Naive thymus-derived CD4-positive, alpha-beta T cell (primary cell): ENCODE data around the gene SVOPL. TPM values are rescaled to one million over a fixed set of nuclear protein-coding genes. Genes with fewer than 3 reads are reported as not detected.

Experiments
- ATAC-seq: fragments of 150-1000 bp; cut with Tn5 transposase; 2 replicates; pipeline ENCODE4 v1.10.0; 2021; ENCODE audit warnings: mild to moderate bottlenecking, moderate library complexity
- CTCF ChIA-PET: fragments of 350-600 bp; sonication (Branson Sonifier 250); formaldehyde crosslinking; loops from one replicate; lab custom pipeline; 2021; ENCODE audit warnings: antibody characterized with exemption; lab: Charles Lee
- POLR2A ChIA-PET: fragments of 350-600 bp; sonication (Branson Sonifier 250); formaldehyde crosslinking; loops from one replicate; lab custom pipeline; 2021; ENCODE audit warnings: antibody characterized with exemption, inconsistent platforms; lab: Charles Lee
- DNase-seq, 9 donors: peaks; one replicate each; pipeline versions ENCODE4 v3.0.0 to v3.0.0-alpha.2; 2020 to 2022; ENCODE audit warnings: mixed read lengths in 1 of 9
- H3K27ac ChIP-seq: one replicate; pipeline ENCODE4 v1.7.0; 2013; ENCODE audit warnings: mild to moderate bottlenecking, low read depth, low read length, moderate library complexity
- H3K27me3 ChIP-seq, 2 donors: one replicate each; pipeline ENCODE4 v1.7.0; 2013; ENCODE audit warnings: low read length in 2 of 2, mild to moderate bottlenecking in 2 of 2, moderate library complexity in 2 of 2; ENCODE audit not compliant: control insufficient read depth in 2 of 2, insufficient read depth in 2 of 2
- H3K36me3 ChIP-seq, 3 experiments: 1 replicate in 2 of 3; 2 replicates in 1 of 3; pipeline ENCODE4 v1.7.0; 2013; ENCODE audit warnings: low read length in 3 of 3, mild to moderate bottlenecking in 3 of 3, moderate library complexity in 1 of 3; ENCODE audit not compliant: insufficient read depth in 3 of 3, control insufficient read depth in 2 of 3
- H3K4me1 ChIP-seq, 2 donors: one replicate each; pipeline ENCODE4 v1.7.0; 2013; ENCODE audit warnings: low read length in 2 of 2, mild to moderate bottlenecking in 2 of 2, moderate library complexity in 1 of 2; ENCODE audit not compliant: control insufficient read depth in 2 of 2, insufficient read depth in 2 of 2
- H3K4me3 ChIP-seq: 2 replicates; pipeline ENCODE4 v1.7.0; 2013; ENCODE audit warnings: mild to moderate bottlenecking, low read length
- H3K9me3 ChIP-seq, 3 experiments: 1 replicate in 2 of 3; 2 replicates in 1 of 3; pipeline ENCODE4 v1.7.0; 2013; ENCODE audit warnings: low read length in 3 of 3; ENCODE audit not compliant: control insufficient read depth in 2 of 3
- H3K27ac Mint-ChIP-seq, 9 donors: one replicate each; pipeline ENCODE4 v1.8.0; 2020 to 2022; ENCODE audit warnings: mixed read lengths in 9 of 9, mild to moderate bottlenecking in 8 of 9, moderate library complexity in 5 of 9, inconsistent platforms in 2 of 9
- H3K27me3 Mint-ChIP-seq, 5 donors: one replicate each; pipeline ENCODE4 v1.8.0; 2021 to 2022; ENCODE audit warnings: mixed read lengths in 5 of 5, mild to moderate bottlenecking in 1 of 5
- H3K36me3 Mint-ChIP-seq, 5 donors: one replicate each; pipeline ENCODE4 v1.8.0; 2020 to 2022; ENCODE audit warnings: mixed read lengths in 5 of 5, mild to moderate bottlenecking in 3 of 5, inconsistent platforms in 1 of 5
- H3K4me1 Mint-ChIP-seq, 7 donors: one replicate each; pipeline ENCODE4 v1.8.0; 2020 to 2022; ENCODE audit warnings: mixed read lengths in 7 of 7, mild to moderate bottlenecking in 3 of 7, inconsistent platforms in 1 of 7
- H3K4me3 Mint-ChIP-seq, 10 donors: one replicate each; pipeline ENCODE4 v1.8.0; 2020 to 2022; ENCODE audit warnings: mild to moderate bottlenecking in 10 of 10, mixed read lengths in 10 of 10, moderate library complexity in 6 of 10, inconsistent platforms in 2 of 10
- H3K9me3 Mint-ChIP-seq, 11 donors: one replicate each; pipeline ENCODE4 v1.8.0; 2020 to 2022; ENCODE audit warnings: mixed read lengths in 11 of 11, mild to moderate bottlenecking in 4 of 11, inconsistent platforms in 1 of 11, moderate library complexity in 1 of 11
- intact Hi-C, 2 donors: fragments of 100-400 bp; cut with micrococcal nuclease; formaldehyde crosslinking; loops; one replicate each; pipeline ENCODE4 v1.15.1; 2023
- polyA plus RNA-seq, 2 donors: library from polyadenylated mRNA; unstranded; fragments of 300-500 nt; fragmentation: Illumina TruSeq; gene quantifications; one replicate each; pipeline ENCODE4 v1.2.3, GENCODE V29; 2021
- total RNA-seq, 6 experiments: library from RNA in 5 of 6; stranded (reverse) in 5 of 6; gene quantifications; 1 replicate in 5 of 6; 2 replicates in 1 of 6; pipeline ENCODE4 v1.2.3 and lab custom pipeline; 2021 to 2026

The SVOPL gene
- total RNA-seq = under 1 TPM in 1 of 5 experiments, not detected in 4; 0.74 TPM
- under 1 TPM; 0.47 to 0.64 TPM for polyA plus RNA-seq
- total RNA-seq (lab: John Stamatoyannopoulos, UW) = not detected

GRCh38 chr7:138700857-138701536, at the start of gene SVOPL:
SVOPL (minus strand) TSS chr7:138701362; CDS start chr7:138679045, 22,317 bp downstream.
- Mint-ChIP-seq H3K4me1 (peaks cover 0 to 2% (median 0%) of the 10 kb centered on the region in 7 donors), H3K4me3 (no peak within 1 kb of the TSS)

GRCh38 chr7:138750473-138750872, 49.3 kb upstream of the SVOPL start:
- no peak overlapping the region for H3K27ac ChIP-seq
- H3K27me3 Mint-ChIP-seq = peaks cover 0 to 4% (median 0%) of the 10 kb centered on the region in 5 donors
- peak overlapping the region in 8 of 9 donors; percentile 57 to 99 (median 95) for H3K27ac Mint-ChIP-seq
- H3K4me1 Mint-ChIP-seq = peaks cover 34 to 69% (median 57%) of the 10 kb centered on the region in 7 donors
- DNase-seq (no peak), ATAC-seq (no peak)
- H3K4me1 ChIP-seq = peaks cover 22 to 25% of the 10 kb centered on the region in 2 donors
- H3K36me3 Mint-ChIP-seq = peaks cover 0 to 2% (median 0%) of the 10 kb centered on the region in 5 donors
- H3K4me3 Mint-ChIP-seq = no peak overlapping the region
- no peaks in the 10 kb centered on the region for H3K27me3 ChIP-seq
- H3K4me3 ChIP-seq = no peak overlapping the region
- H3K36me3 ChIP-seq = no peaks in the 10 kb centered on the region
- intact Hi-C loops = loop anchor here (5.0 to 10.0 kb wide), 10 partner anchors 62 to 1727 kb away; partner anchors contain the start of genes CREB3L2 (in 1 of the 2), MKRN1 (in 1 of the 2) and UBN2 (in 1 of the 2)
- H3K9me3 Mint-ChIP-seq = peaks cover 0 to 7% (median 0%) of the 10 kb centered on the region in 11 donors
- ChIA-PET CTCF (interaction anchor here (0.6 to 2.4 kb wide), 2 partner anchors 12 to 584 kb away, joined by 3 to 9 read pairs; no protein-coding TSS in a partner anchor), POLR2A (no interaction called here)
- H3K9me3 ChIP-seq = no peaks in the 10 kb centered on the region

More at GRCh38 chr7:138700857-138701536, at the start of gene SVOPL:
- H3K4me3 ChIP-seq = no peak within 1 kb of the TSS
- H3K27me3 Mint-ChIP-seq = peaks cover 0 to 9% (median 0%) of the 10 kb centered on the region in 5 donors
- DNase-seq (no peak), ATAC-seq (no peak)
- no peaks in the 10 kb centered on the region for H3K36me3 ChIP-seq
- H3K4me1 ChIP-seq = no peaks in the 10 kb centered on the region
- H3K9me3 Mint-ChIP-seq = no peaks in the 10 kb centered on the region
- H3K27ac Mint-ChIP-seq = peak within 1 kb of the TSS in 1 of 9 donors; percentile 13
- no peaks in the 10 kb centered on the region for H3K9me3 ChIP-seq
- no peak within 1 kb of the TSS for H3K27ac ChIP-seq
- no peaks in the 10 kb centered on the region for H3K27me3 ChIP-seq
- H3K36me3 Mint-ChIP-seq = no peaks in the 10 kb centered on the region
- ChIA-PET POLR2A (interaction anchor here (0.6 kb wide), 1 partner anchor 344 kb away, joined by 3 read pairs; no protein-coding TSS in a partner anchor), CTCF (no interaction called here)
- intact Hi-C loops = no loop called here

- H3K27ac ChIP-seq = no peak overlapping the region
- H3K27me3 ChIP-seq = no peaks in the 10 kb centered on the region
- H3K9me3 ChIP-seq = no peaks in the 10 kb centered on the region
- DNase-seq = no peak
- ATAC-seq = no peak
- CTCF ChIA-PET = interaction anchor here (1.3 to 2.4 kb wide), 2 partner anchors 11 to 20 kb away, joined by 3 to 9 read pairs; no protein-coding TSS in a partner anchor
- peaks cover 34 to 69% (median 61%) of the 10 kb centered on the region in 7 donors for H3K4me1 Mint-ChIP-seq
- H3K36me3 Mint-ChIP-seq = peaks cover 0 to 2% (median 0%) of the 10 kb centered on the region in 5 donors
- peak overlapping the region; percentile 7 to 99 (median 93) for H3K27ac Mint-ChIP-seq
- intact Hi-C loops = loop anchor here (5.0 to 10.0 kb wide), 10 partner anchors 62 to 1727 kb away; partner anchors contain the start of genes CREB3L2 (in 1 of the 2), MKRN1 (in 1 of the 2) and UBN2 (in 1 of the 2)
- H3K4me1 ChIP-seq = peaks cover 22 to 25% of the 10 kb centered on the region in 2 donors
- POLR2A ChIA-PET = no interaction called here
- peak overlapping the region in 2 of 10 donors; percentile 0 to 62 for H3K4me3 Mint-ChIP-seq
- no peak overlapping the region for H3K4me3 ChIP-seq
- H3K36me3 ChIP-seq = no peaks in the 10 kb centered on the region
- peaks cover 0 to 4% (median 0%) of the 10 kb centered on the region in 5 donors for H3K27me3 Mint-ChIP-seq
- H3K9me3 Mint-ChIP-seq = peaks cover 0 to 7% (median 0%) of the 10 kb centered on the region in 11 donors
Observed at GRCh38 chr7:138749960-138750359, 48.8 kb upstream of the SVOPL start.

GRCh38 chr7:138748666-138749065, 47.5 kb upstream of the SVOPL start:
- no peak overlapping the region for H3K4me3 Mint-ChIP-seq
- intact Hi-C loops = no loop called here

GRCh38 chr7:138746073-138746472, 44.9 kb upstream of the SVOPL start:
- H3K36me3 ChIP-seq = no peaks in the 10 kb centered on the region
- H3K4me1 Mint-ChIP-seq = peaks cover 16 to 40% (median 35%) of the 10 kb centered on the region in 7 donors
- peaks cover 0 to 3% (median 0%) of the 10 kb centered on the region in 11 donors for H3K9me3 Mint-ChIP-seq
- peaks cover 0 to 2% (median 0%) of the 10 kb centered on the region in 5 donors for H3K27me3 Mint-ChIP-seq
- no peak overlapping the region for H3K4me3 ChIP-seq
- DNase-seq (no peak), ATAC-seq (no peak)
- no peak overlapping the region for H3K27ac Mint-ChIP-seq
- POLR2A ChIA-PET = interaction anchor here (0.6 kb wide), 1 partner anchor 1659 kb away, joined by 3 read pairs; no protein-coding TSS in a partner anchor
- CTCF ChIA-PET = no interaction called here
- no peaks in the 10 kb centered on the region for H3K9me3 ChIP-seq
- H3K36me3 Mint-ChIP-seq = no peaks in the 10 kb centered on the region
- peak overlapping the region in 1 of 10 donors; percentile 12 for H3K4me3 Mint-ChIP-seq
- intact Hi-C loops = no loop called here
- peaks cover 0 to 4% of the 10 kb centered on the region in 2 donors for H3K4me1 ChIP-seq
- no peak overlapping the region for H3K27ac ChIP-seq
- H3K27me3 ChIP-seq = no peaks in the 10 kb centered on the region

More at GRCh38 chr7:138748666-138749065, 47.5 kb upstream of the SVOPL start:
- H3K27me3 Mint-ChIP-seq = peaks cover 0 to 4% (median 0%) of the 10 kb centered on the region in 5 donors
- ATAC-seq = no peak
- H3K27ac Mint-ChIP-seq = peak overlapping the region in 7 of 9 donors; percentile 33 to 99 (median 93)
- no peak for DNase-seq
- no peak overlapping the region for H3K27ac ChIP-seq
- H3K27me3 ChIP-seq = no peaks in the 10 kb centered on the region
- H3K4me1 Mint-ChIP-seq = peaks cover 30 to 66% (median 58%) of the 10 kb centered on the region in 7 donors
- ChIA-PET POLR2A (no interaction called here), CTCF (interaction anchor here (1.1 to 1.3 kb wide), 3 partner anchors 10 to 283 kb away, joined by 3 to 6 read pairs (median 4); no protein-coding TSS in a partner anchor)
- peaks cover 19 to 22% of the 10 kb centered on the region in 2 donors for H3K4me1 ChIP-seq
- H3K36me3 Mint-ChIP-seq = peaks cover 0 to 2% (median 0%) of the 10 kb centered on the region in 5 donors
- H3K9me3 ChIP-seq = no peaks in the 10 kb centered on the region
- H3K9me3 Mint-ChIP-seq = peaks cover 0 to 7% (median 0%) of the 10 kb centered on the region in 11 donors
- no peaks in the 10 kb centered on the region for H3K36me3 ChIP-seq
- no peak overlapping the region for H3K4me3 ChIP-seq

- Histone ChIP-seq H3K4me1 (peaks cover 0 to 1% of the 10 kb centered on the region in 2 donors), H3K27ac (no peak overlapping the region), H3K27me3 (no peaks in the 10 kb centered on the region), H3K36me3 (no peaks in the 10 kb centered on the region), H3K4me3 (no peak overlapping the region), H3K9me3 (no peaks in the 10 kb centered on the region)
- Mint-ChIP-seq H3K27me3 (no peaks in the 10 kb centered on the region), H3K27ac (peak overlapping the region in 2 of 9 donors; percentile 55 to 66), H3K4me1 (peaks cover 7 to 31% (median 26%) of the 10 kb centered on the region in 7 donors), H3K9me3 (no peaks in the 10 kb centered on the region), H3K36me3 (no peaks in the 10 kb centered on the region), H3K4me3 (no peak overlapping the region)
- intact Hi-C loops = no loop called here
- peak in 1 of 9 donors; percentile 16 for DNase-seq
- CTCF ChIA-PET = no interaction called here
- ATAC-seq = no peak
- POLR2A ChIA-PET = no interaction called here
Observed at GRCh38 chr7:138745189-138745588, 44.0 kb upstream of the SVOPL start.
